ENCODE results near the gene YAE1.
"Not testable (repeated sequence)": the region's sequence is repeated elsewhere in the genome, so short reads cannot be mapped to it uniquely, and the experiment has no call there.

YAE1 gene

DNA sequence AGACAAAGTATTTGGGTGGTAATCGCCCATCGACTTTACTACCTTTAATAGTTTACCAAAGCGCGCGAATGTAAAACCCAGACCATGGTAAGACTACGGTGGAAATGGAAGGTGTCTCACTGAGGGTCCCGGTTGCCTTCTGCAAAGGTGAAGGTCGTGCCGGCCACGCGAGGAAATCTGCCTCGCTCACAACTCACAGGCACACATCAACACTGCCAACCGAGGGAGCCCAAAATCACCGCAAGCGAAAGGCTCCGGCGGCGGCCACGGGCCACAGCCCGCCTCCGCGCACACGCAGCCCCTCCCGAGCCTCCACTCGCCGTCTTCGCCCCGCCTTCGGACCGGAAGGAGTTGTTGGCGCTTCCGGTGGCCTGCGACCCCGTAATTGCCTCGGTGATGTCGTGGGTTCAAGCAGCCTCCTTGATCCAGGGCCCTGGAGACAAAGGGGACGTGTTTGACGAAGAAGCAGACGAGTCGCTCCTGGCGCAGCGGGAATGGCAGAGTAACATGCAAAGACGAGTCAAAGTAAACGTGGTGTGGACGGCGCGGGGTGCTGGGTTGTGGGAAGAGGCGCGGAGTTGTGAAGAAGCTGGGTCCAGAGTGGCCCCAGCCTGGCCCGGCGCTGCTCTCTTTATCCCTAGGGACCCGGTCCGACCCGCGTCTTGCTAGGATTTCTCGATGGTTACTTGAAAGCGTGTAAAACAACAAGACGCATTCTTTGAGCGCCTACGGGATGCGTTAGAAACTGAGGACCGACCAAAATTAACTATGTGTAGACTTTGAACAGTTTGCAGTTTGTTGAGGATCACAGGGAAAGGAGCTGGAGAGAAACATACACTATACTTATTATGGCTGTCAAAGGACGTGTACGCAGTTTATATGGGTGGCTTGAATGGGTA, at the start of gene YAE1:
YAE1 (plus strand) TSS at position 382 of the 899 bp plus-strand sequence; CDS start at position 397, 15 bp downstream.
- DNase-seq (ENCODE audit: low read depth in 1 of 2, low spot score in 1 of 2): peak; percentile 56 to 76

DNA sequence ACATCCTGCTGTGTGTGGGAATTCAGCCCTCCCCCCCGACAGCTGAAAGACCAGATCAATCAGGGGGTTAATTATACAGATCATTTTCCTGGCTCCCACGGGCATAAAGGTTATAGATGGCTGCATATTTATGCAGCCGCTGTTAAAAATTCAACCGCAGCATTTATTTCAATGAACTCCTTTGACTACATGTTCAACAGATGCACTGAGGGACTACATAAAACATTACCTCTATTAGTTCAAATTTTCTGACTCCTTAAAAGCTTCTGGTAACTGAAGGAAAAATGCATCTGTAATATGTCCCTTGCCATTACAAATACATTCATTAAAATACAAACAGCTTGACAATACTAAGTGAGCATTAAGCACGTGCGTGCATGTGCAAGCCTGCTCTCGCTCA, 49.7 kb upstream of the YAE1 start:
- DNase-seq (ENCODE audit: low read depth in 1 of 2, low spot score in 1 of 2): no peak

- DNase-seq (ENCODE audit: low read depth in 1 of 2, low spot score in 1 of 2): no peak
Measured at GRCh38 chr7:39517240-39517639, 49.0 kb upstream of the YAE1 start.

DNA sequence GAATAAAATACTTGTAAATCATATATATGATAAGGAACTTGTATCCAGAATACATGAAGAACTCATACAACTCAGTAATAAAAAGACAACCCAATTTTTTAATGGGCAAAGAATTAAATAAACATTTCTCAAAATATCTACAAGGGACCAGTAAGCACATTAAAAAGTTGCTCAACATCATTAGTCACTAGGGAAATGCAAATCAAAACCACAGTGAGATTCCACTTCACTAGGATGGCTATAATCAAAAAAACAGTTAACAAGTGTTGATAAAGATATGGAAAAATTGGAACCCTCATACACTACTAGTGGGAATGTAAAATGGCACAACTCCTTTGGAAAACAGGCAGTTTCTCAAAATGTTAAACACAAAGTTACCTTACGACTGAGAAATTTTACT, 40.3 kb upstream of the YAE1 start:
- DNase-seq (ENCODE audit: low read depth in 1 of 2, low spot score in 1 of 2): no peak

DNA sequence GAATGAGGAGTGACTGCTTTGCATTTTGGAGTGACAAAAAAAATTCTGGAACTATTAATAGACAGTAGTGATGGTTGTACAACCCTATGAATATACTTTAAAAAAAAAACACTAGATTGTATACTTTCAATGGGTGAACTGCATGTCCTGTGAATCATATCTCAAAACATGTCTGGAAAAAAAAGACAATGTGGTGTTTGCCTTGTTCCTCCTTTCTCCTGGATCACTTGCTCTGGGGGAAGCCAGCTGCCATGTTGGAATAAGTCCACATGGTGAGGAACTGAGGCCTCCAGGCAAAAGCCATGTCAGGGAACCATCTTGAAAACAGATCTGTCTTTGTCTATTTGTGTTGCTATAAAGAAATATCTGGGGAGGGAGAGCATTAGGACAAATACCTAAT, 39.5 kb upstream of the YAE1 start:
- DNase-seq (ENCODE audit: low read depth in 1 of 2, low spot score in 1 of 2): no peak

GRCh38 chr7:39527296-39527695, 38.9 kb upstream of the YAE1 start:
- no peak for DNase-seq (ENCODE audit: low read depth in 1 of 2, low spot score in 1 of 2)

DNA sequence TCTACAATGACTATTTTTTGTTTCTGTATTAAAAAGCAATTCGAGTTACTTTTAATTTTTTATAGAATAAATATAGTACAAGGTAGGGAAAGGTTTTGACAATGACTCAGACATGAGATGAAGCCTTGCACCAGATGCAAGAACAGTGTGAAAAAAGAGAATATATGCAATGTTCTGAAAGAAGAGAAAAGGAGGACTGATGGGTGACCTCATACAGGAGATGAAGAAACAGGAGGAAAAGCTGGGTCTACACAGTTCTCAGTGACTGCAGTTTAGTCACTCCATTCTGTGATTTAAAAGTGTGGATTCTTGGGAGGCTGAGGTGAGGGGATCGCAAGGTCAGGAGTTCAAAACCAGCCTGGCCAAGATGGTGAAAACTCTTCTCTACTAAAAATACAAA, 38.3 kb upstream of the YAE1 start:
- DNase-seq (ENCODE audit: low read depth in 1 of 2, low spot score in 1 of 2): no peak

GRCh38 chr7:39528849-39529248, 37.4 kb upstream of the YAE1 start:
- DNase-seq (ENCODE audit: low read depth in 1 of 2, low spot score in 1 of 2): no peak

- no peak for DNase-seq (ENCODE audit: low read depth in 1 of 2, low spot score in 1 of 2)
Measured at GRCh38 chr7:39529582-39529981, 36.6 kb upstream of the YAE1 start.

GRCh38 chr7:39530971-39531370, 35.2 kb upstream of the YAE1 start:
- DNase-seq (ENCODE audit: low read depth in 1 of 2, low spot score in 1 of 2): no peak

GRCh38 chr7:39531818-39532217, 34.4 kb upstream of the YAE1 start:
- no peak for DNase-seq (ENCODE audit: low read depth in 1 of 2, low spot score in 1 of 2)

- DNase-seq (ENCODE audit: low read depth in 1 of 2, low spot score in 1 of 2): no peak
Measured at GRCh38 chr7:39532832-39533231, 33.4 kb upstream of the YAE1 start.

DNA sequence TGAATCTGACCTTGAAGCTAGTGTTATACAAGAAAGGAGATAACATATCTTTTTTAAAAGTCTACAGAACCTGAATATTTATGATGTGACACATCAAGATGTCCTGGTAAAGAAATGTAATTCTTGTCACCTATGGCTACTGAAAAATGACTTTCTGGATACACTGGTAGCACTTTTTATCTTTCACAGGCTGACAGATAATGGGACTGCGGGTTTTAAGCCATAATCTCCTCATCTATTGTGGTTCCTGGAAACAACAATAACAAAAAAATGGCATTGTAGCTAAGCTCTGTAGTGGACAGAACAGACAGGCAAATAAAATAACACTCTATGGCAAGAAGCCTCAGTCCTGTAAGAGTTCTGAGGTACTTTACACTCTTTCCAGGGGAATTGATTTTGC, 31.6 kb upstream of the YAE1 start:
- no peak for DNase-seq (ENCODE audit: low read depth in 1 of 2, low spot score in 1 of 2)

GRCh38 chr7:39535064-39535463, 31.1 kb upstream of the YAE1 start:
- no peak for DNase-seq (ENCODE audit: low read depth in 1 of 2, low spot score in 1 of 2)

DNA sequence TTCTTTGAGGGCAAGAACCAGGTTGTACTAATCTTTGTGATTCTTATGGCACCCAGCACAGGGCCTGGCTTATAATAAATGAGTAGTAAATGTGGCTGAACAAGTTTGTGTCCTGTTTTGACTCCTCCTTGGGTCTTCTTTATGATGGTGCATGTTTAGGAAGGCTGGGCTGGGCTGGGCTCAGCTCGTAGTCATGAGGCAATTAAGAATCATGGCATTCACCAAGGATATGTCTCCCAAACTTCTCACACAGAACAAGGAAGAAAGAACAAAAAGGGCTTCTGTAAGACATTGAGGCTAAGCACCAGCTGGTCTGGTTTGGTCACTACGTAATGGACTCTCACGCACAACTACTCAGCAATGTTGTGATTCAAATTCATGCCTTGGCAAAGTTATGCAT, 30.5 kb upstream of the YAE1 start:
- DNase-seq (ENCODE audit: low read depth in 1 of 2, low spot score in 1 of 2): no peak

- DNase-seq (ENCODE audit: low read depth in 1 of 2, low spot score in 1 of 2): no peak
Measured at GRCh38 chr7:39536951-39537350, 29.3 kb upstream of the YAE1 start.

DNA sequence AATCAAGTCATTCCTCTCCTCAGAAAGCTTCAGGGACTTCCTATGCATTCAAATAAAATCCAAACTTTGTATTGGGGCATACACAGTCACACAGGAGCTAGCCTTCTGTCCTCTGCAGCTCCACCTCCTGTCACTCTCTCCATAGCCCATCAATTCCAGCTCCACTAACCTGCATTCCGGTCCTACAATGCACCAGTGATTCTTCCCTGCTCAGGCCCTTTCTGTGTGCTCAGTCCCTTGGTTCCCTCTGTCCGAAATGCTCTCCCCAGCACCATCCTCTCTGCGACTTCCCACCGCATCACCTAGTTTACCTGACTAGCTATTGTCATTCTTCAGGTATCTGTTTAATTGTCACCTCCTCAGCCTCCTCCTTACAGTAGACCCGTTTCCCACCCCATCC, 26.4 kb upstream of the YAE1 start:
- no peak for DNase-seq (ENCODE audit: low read depth in 1 of 2, low spot score in 1 of 2)

DNA sequence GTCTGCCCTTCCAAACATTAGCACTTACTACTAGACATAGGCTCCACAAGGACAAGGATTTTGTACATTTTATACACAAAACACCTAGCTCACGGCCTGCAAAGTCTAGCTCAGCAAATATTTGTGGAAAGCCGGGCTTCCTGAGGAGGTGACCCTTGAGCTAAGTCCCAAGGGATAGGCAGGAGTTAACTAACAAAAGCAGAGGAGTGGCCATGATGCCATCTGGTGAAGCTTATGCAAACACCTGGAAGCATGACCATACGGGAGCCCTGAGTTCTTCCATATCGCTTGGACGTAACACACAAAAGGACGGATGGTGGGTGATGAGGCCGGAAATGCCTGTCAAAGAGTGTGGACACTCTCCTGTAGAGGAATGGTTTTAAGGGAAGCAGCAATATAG, 25.9 kb upstream of the YAE1 start:
- DNase-seq (ENCODE audit: low read depth in 1 of 2, low spot score in 1 of 2): no peak

- no peak for DNase-seq (ENCODE audit: low read depth in 1 of 2, low spot score in 1 of 2)
Measured at GRCh38 chr7:39541511-39541910, 24.7 kb upstream of the YAE1 start.

DNA sequence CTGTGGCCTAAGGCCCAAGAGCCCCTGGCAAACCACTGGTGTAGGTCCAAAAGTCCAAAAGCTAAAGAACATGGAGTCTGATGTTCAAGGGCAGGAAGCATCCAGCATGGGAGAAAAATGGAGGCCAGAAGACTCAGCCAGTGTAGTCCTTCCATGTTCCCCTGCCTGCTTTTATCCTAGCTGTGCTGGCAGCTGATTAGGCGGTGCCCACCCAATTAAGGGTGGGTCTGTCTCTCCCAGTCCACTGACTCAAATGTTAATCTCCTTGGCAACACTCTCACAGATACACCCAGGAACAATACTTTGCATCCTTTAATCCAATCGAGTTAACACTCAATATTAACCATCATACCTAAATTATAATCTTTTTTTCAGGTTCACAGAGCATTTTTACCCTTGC, 21.4 kb upstream of the YAE1 start:
- DNase-seq (ENCODE audit: low read depth in 1 of 2, low spot score in 1 of 2): not testable (repeated sequence)

DNA sequence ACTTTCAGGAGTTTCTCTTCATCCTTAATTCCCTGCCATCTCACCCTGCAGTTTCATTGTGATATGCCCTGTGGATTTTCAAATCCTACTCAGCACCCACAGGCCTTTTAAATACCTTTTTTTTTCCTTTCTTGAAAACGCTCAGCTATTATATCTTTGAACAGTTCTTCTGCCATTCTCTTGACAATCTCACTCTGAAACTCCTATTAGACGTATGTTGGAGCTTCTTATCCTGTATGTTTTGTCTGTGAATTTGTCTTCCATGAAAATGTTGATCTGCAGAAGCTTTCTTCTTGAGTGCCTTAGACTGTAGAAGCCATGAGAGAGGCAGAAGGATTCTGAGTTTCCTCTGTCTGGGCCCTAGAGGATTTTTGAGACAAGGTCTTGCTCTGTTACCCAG, 18.9 kb upstream of the YAE1 start:
- no peak for DNase-seq (ENCODE audit: low read depth in 1 of 2, low spot score in 1 of 2)

DNA sequence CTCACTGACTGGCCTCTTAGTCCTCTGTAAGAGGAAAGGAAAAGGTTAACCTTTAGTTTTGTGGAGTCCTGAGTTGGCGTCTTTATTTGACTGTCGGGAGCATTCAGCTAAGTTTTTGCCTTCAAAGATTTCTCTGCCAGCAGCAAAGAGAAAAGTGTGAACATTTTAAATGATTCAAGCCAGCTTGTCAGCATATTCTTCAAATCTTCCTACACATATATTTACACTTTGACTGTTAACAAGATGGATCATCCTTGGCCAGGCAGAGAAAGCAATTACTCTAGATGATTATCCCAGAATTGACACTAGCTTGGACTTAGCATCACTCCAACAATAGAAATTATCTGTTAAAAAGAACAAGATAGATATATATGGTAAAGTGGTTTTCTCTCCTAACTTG, 15.8 kb upstream of the YAE1 start:
- no peak for DNase-seq (ENCODE audit: low read depth in 1 of 2, low spot score in 1 of 2)

- no peak for DNase-seq (ENCODE audit: low read depth in 1 of 2, low spot score in 1 of 2)
Measured at GRCh38 chr7:39553436-39553835, 12.8 kb upstream of the YAE1 start.

Measured in stimulated activated CD4-positive, alpha-beta T cell treated with anti-CD3 and anti-CD28 coated beads, Interleukin-15, amount 100 ng/mL, for 1 hour (primary cell).